ENCODE results near the gene STAB1. TPM values are rescaled to one million over a fixed set of nuclear protein-coding genes. Genes with fewer than 3 reads are reported as not detected.
A peak's percentile ranks its signal among the peaks of the same experiment; 100 is the strongest.

STAB1 gene
- total RNA-seq, 6 donors from 2014 or later = 42.9 to 259 (median 125) TPM

- ATAC-seq (ENCODE audit: low FRiP score in 2 of 2) (no peak), DNase-seq (peak in 1 of 2 donors; percentile 68)
- Histone ChIP-seq H3K27ac (no peak overlapping the region), H3K36me3 (peaks cover 0 to 56% (median 8%) of the 10 kb centered on the region in 4 donors), H3K4me3 (no peak overlapping the region), H3K27me3 (no peaks in the 10 kb centered on the region), H3K9me3 (no peaks in the 10 kb centered on the region), H3K4me1 (no peaks in the 10 kb centered on the region)
- 92 to 94% methylated on average over 6 to 27 of the region's 27 CpGs for WGBS, 2 donors
- no peak for TF ChIP-seq POLR2A (IDR thresholded peaks at IDR 0.05)
- TF ChIP-seq CTCF (IDR thresholded peaks at IDR 0.05) = no peak
- no peak for TF ChIP-seq EP300 (IDR thresholded peaks at IDR 0.05)
- no peak for TF ChIP-seq POLR2AphosphoS5 (IDR thresholded peaks at IDR 0.05)
Measured at GRCh38 chr3:52506266-52506966, 11.3 kb downstream of the STAB1 start.

GRCh38 chr3:52507359-52507758, 12.2 kb downstream of the STAB1 start:
- TF ChIP-seq POLR2AphosphoS5 (IDR thresholded peaks at IDR 0.05) (no peak), POLR2A (IDR thresholded peaks at IDR 0.05) (no peak), EP300 (IDR thresholded peaks at IDR 0.05) (no peak), CTCF (IDR thresholded peaks at IDR 0.05) (no peak)
- Histone ChIP-seq H3K36me3 (peaks cover 0 to 53% (median 8%) of the 10 kb centered on the region in 4 donors), H3K9me3 (no peaks in the 10 kb centered on the region), H3K27ac (no peak overlapping the region), H3K4me1 (no peaks in the 10 kb centered on the region), H3K4me3 (no peak overlapping the region), H3K27me3 (no peaks in the 10 kb centered on the region)
- 62 to 87% methylated on average over 5 of the region's 5 CpGs for WGBS, 2 donors
- ATAC-seq (ENCODE audit: low FRiP score in 2 of 2) = no peak
- DNase-seq = peak in 1 of 2 donors; percentile 17

- H3K27me3 ChIP-seq = no peaks in the 10 kb centered on the region
- H3K4me3 ChIP-seq = no peak overlapping the region
- no peaks in the 10 kb centered on the region for H3K4me1 ChIP-seq
- ATAC-seq (ENCODE audit: low FRiP score in 2 of 2) = no peak
- DNase-seq = peak in 1 of 2 donors; percentile 80
- no peaks in the 10 kb centered on the region for H3K9me3 ChIP-seq
- WGBS, 2 donors = 72 to 84% methylated on average over 9 to 11 of the region's 12 CpGs
- H3K36me3 ChIP-seq = peaks cover 0 to 52% (median 7%) of the 10 kb centered on the region in 4 donors
- TF ChIP-seq EP300 (IDR thresholded peaks at IDR 0.05) (no peak), CTCF (IDR thresholded peaks at IDR 0.05) (no peak), POLR2AphosphoS5 (IDR thresholded peaks at IDR 0.05) (no peak), POLR2A (IDR thresholded peaks at IDR 0.05) (no peak)
- no peak overlapping the region for H3K27ac ChIP-seq
Measured at GRCh38 chr3:52509753-52510328, 14.7 kb downstream of the STAB1 start.

GRCh38 chr3:52511509-52511908, 16.4 kb downstream of the STAB1 start:
- Histone ChIP-seq H3K9me3 (no peaks in the 10 kb centered on the region), H3K27me3 (no peaks in the 10 kb centered on the region), H3K4me3 (no peak overlapping the region), H3K27ac (no peak overlapping the region), H3K36me3 (peaks cover 0 to 44% (median under 1%) of the 10 kb centered on the region in 4 donors), H3K4me1 (no peaks in the 10 kb centered on the region)
- peak in 1 of 2 donors; percentile 47 for DNase-seq
- TF ChIP-seq POLR2AphosphoS5 (IDR thresholded peaks at IDR 0.05) (no peak), CTCF (IDR thresholded peaks at IDR 0.05) (no peak), POLR2A (IDR thresholded peaks at IDR 0.05) (no peak), EP300 (IDR thresholded peaks at IDR 0.05) (no peak)
- ATAC-seq (ENCODE audit: low FRiP score in 2 of 2) = no peak
- 97% methylated on average over 7 of the region's 7 CpGs; no CpG with 5 or more reads in 1 of the 2 donors for WGBS, 2 donors
